NCI-H1436 treated with DMSO at 0.1 percent for 48 hours (cell line): ENCODE data around the gene ADCK2.
"Not testable (repeated sequence)": the region's sequence is repeated elsewhere in the genome, so short reads cannot be mapped to it uniquely, and the experiment has no call there.

Experiments
- DNase-seq: peaks from one replicate; lab custom pipeline; 2025; lab: John Stamatoyannopoulos, UW

Gene ADCK2

GRCh38 chr7:140645166-140645900, 27.4 kb upstream of the ADCK2 start:
- no peak for DNase-seq

- no peak for DNase-seq
Observed at GRCh38 chr7:140646931-140647647, 25.7 kb upstream of the ADCK2 start.

GRCh38 chr7:140649556-140650205, 23.1 kb upstream of the ADCK2 start:
- DNase-seq, result no peak

- no peak for DNase-seq
Observed at GRCh38 chr7:140650367-140650766, 22.4 kb upstream of the ADCK2 start.

GRCh38 chr7:140653319-140654108, 19.2 kb upstream of the ADCK2 start:
- DNase-seq, result no peak

GRCh38 chr7:140654109-140654387, 18.7 kb upstream of the ADCK2 start:
- DNase-seq, result no peak

- no peak for DNase-seq
Observed at GRCh38 chr7:140654661-140655060, 18.1 kb upstream of the ADCK2 start.

GRCh38 chr7:140655511-140656408, 17.0 kb upstream of the ADCK2 start:
- DNase-seq, result no peak

- no peak for DNase-seq
Observed at GRCh38 chr7:140656548-140657515, 15.9 kb upstream of the ADCK2 start.

- no peak for DNase-seq
Observed at GRCh38 chr7:140657891-140658290, 14.9 kb upstream of the ADCK2 start.

GRCh38 chr7:140659856-140660255, 12.9 kb upstream of the ADCK2 start:
- DNase-seq, result no peak

GRCh38 chr7:140661124-140661523, 11.6 kb upstream of the ADCK2 start:
- DNase-seq, result no peak

GRCh38 chr7:140662938-140663337, 9.8 kb upstream of the ADCK2 start:
- not testable (repeated sequence) for DNase-seq

GRCh38 chr7:140667476-140667875, 5.3 kb upstream of the ADCK2 start:
- no peak for DNase-seq

- DNase-seq, result no peak
Observed at GRCh38 chr7:140668641-140669040, 4.1 kb upstream of the ADCK2 start.

GRCh38 chr7:140669352-140669751, 3.4 kb upstream of the ADCK2 start:
- no peak for DNase-seq

- DNase-seq, result not testable (repeated sequence)
Observed at GRCh38 chr7:140669862-140670261, 2.9 kb upstream of the ADCK2 start.

GRCh38 chr7:140670343-140670935, 2.3 kb upstream of the ADCK2 start:
- DNase-seq, result no peak

GRCh38 chr7:140671966-140672365, 779 bp upstream of the ADCK2 start:
- DNase-seq, result no peak
